ENCODE measurements around the gene ENTHD1. TPM values are rescaled to one million over a fixed set of nuclear protein-coding genes. Genes with fewer than 3 reads are reported as not detected.

The ENTHD1 gene
- total RNA-seq, 1 donor from 2014 or later = not detected

DNA sequence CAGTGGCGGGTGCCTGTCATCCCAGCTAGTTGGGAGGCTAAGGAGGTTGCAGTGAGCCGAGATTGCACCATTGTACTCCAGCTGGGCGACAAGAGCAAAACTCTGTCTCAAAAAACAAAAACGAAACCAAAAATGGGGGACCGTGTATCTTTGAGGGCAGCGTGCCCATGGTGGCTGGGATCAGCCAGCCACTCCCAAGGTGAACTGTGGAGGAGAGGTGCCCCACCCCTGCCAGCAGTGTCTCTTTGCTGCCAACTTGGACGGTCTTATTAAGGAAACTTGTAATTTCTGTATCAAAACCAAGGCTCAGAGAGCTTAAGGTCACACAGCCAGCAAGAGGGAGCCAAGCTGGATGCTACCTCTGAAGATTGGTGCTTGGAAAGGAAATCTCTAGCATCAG is 175.4 kb downstream of the ENTHD1 start:
- Mint-ChIP-seq H3K9me3 (no peaks in the 10 kb centered on the region), H3K36me3 (ENCODE audit: low read depth) (no peaks in the 10 kb centered on the region), H3K27ac (ENCODE audit: unreplicated experiment) (no peak overlapping the region), H3K27me3 (ENCODE audit: low read depth) (peaks cover 48% of the 10 kb centered on the region), H3K4me3 (no peak overlapping the region), H3K4me1 (peaks cover 47% of the 10 kb centered on the region)
- TF ChIP-seq, protein P1, sequence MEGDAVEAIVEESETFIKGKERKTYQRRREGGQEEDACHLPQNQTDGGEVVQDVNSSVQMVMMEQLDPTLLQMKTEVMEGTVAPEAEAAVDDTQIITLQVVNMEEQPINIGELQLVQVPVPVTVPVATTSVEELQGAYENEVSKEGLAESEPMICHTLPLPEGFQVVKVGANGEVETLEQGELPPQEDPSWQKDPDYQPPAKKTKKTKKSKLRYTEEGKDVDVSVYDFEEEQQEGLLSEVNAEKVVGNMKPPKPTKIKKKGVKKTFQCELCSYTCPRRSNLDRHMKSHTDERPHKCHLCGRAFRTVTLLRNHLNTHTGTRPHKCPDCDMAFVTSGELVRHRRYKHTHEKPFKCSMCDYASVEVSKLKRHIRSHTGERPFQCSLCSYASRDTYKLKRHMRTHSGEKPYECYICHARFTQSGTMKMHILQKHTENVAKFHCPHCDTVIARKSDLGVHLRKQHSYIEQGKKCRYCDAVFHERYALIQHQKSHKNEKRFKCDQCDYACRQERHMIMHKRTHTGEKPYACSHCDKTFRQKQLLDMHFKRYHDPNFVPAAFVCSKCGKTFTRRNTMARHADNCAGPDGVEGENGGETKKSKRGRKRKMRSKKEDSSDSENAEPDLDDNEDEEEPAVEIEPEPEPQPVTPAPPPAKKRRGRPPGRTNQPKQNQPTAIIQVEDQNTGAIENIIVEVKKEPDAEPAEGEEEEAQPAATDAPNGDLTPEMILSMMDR (conservative IDR thresholded peaks at IDR 0.05) = no peak
- no peak for DNase-seq (ENCODE audit: low read depth, low spot score)

DNA sequence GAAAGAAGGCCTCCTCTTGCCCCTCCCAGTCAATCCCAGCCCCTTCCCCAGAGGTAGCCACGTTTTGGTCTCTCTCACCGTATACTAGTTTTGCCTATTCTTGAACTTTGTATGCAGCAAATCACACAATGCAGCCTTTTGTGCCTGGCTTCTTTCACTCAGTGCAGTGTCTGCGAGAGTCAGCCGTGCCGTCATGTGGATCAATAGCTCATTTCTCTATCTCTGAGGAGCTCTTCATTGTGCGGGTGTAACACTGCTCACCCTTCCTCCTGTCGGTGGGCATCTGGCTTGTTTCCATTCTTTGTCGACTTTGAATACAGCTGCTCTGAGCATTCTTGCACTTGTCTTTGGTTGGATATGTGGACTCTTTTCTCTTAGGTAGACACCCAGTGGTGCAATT is 176.5 kb downstream of the ENTHD1 start:
- TF ChIP-seq, protein P1 (conservative IDR thresholded peaks at IDR 0.05) = no peak
- Mint-ChIP-seq H3K4me1 (peaks cover 54% of the 10 kb centered on the region), H3K36me3 (ENCODE audit: low read depth) (no peaks in the 10 kb centered on the region), H3K27me3 (ENCODE audit: low read depth) (peaks cover 54% of the 10 kb centered on the region), H3K4me3 (peak overlapping the region; percentile 74), H3K27ac (ENCODE audit: unreplicated experiment) (peak overlapping the region; percentile 68), H3K9me3 (no peaks in the 10 kb centered on the region)
- peak; percentile 46 for DNase-seq (ENCODE audit: low read depth, low spot score)

DNA sequence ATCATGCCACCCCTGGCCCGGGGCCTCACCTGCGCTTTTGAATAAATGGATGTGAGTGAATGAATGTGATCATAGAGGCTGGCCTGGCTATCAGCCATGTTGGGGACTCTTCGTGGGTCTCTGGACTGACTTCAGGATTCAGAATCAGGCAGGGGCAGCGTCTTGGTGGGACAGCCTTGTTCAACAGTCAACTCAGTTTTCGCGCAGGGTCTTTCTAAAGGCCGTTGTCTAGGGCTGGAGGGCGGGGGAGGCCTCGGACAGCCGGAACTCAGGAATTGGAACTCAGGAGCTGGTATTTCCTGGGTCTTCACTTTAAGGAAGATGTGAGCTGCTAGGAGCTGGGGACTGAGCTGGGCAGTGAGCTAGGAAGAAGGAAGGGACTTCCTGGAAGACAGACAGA is 177.0 kb downstream of the ENTHD1 start:
- peaks cover 54% of the 10 kb centered on the region for H3K4me1 Mint-ChIP-seq
- H3K27me3 Mint-ChIP-seq (ENCODE audit: low read depth) = peaks cover 55% of the 10 kb centered on the region
- peak overlapping the region; percentile 19 for H3K4me3 Mint-ChIP-seq
- DNase-seq (ENCODE audit: low read depth, low spot score) = no peak
- H3K27ac Mint-ChIP-seq (ENCODE audit: unreplicated experiment) = peak overlapping the region; percentile 90
- TF ChIP-seq, protein P1 (conservative IDR thresholded peaks at IDR 0.05) = no peak
- H3K36me3 Mint-ChIP-seq (ENCODE audit: low read depth) = no peaks in the 10 kb centered on the region
- H3K9me3 Mint-ChIP-seq = no peaks in the 10 kb centered on the region

DNA sequence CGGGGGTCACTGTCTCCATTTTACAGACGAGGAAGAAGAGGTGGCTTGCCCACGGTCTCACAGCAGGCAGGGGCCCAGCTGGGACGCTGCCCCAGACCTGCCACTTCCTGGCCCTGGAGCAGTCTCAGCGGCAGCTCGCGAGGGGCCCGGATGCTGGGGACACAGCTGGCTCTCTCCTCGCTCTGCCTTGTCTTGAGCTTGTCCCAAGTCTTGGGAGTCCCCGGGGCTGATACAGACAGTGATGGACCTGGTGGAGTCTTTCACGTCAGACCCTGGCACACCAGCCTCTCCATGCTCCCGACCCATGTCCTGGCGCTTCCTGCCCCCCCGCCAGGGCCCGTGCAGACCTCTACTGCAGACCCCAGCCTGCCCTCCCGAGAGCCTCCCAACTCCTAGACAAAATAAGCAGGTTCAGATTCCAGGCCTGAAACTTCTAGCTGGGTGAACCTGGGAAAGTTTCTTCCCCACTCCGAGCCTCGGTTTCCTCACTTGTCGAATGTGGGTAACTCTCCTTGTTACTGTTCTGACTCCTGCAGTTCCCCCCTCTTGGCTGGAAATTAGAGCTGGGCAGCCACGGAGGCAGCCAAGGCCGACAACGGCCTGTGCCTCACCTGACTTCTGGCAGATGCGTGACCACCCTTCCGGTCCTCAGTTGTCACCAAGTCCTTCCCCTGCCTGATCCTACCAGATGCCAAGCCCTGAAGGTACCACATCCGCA is 177.6 kb downstream of the ENTHD1 start:
- TF ChIP-seq, protein P1 (conservative IDR thresholded peaks at IDR 0.05) = no peak
- no peak overlapping the region for H3K27ac Mint-ChIP-seq (ENCODE audit: unreplicated experiment)
- H3K4me3 Mint-ChIP-seq = peak overlapping the region; percentile 19
- no peak for DNase-seq (ENCODE audit: low read depth, low spot score)
- peaks cover 53% of the 10 kb centered on the region for H3K27me3 Mint-ChIP-seq (ENCODE audit: low read depth)
- H3K9me3 Mint-ChIP-seq = no peaks in the 10 kb centered on the region
- peaks cover 48% of the 10 kb centered on the region for H3K4me1 Mint-ChIP-seq
- no peaks in the 10 kb centered on the region for H3K36me3 Mint-ChIP-seq (ENCODE audit: low read depth)

DNA sequence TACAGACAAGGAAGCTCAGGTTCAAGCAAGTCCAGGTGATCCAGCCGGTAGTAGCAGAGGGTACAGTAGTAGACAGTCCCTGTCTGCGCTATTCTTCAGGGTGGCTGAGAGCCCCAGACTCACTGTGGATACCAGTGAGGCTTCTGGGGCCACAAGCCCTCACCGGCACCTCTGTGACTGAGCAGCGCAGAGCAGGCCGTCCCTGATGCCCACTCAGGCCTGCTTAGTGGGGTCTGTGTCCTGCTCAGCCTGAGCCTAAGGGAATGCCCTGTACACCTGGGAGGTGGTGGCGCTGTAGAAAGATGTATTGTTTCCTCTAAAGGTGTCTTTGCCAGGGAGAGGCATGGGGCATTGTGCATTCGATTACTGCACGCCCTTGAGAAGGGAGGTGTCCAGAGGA is 179.2 kb downstream of the ENTHD1 start:
- Mint-ChIP-seq H3K27ac (ENCODE audit: unreplicated experiment) (no peak overlapping the region), H3K4me3 (no peak overlapping the region), H3K9me3 (no peaks in the 10 kb centered on the region), H3K27me3 (ENCODE audit: low read depth) (peaks cover 53% of the 10 kb centered on the region), H3K4me1 (peaks cover 34% of the 10 kb centered on the region), H3K36me3 (ENCODE audit: low read depth) (no peaks in the 10 kb centered on the region)
- TF ChIP-seq, protein P1 (conservative IDR thresholded peaks at IDR 0.05) = no peak
- no peak for DNase-seq (ENCODE audit: low read depth, low spot score)
